Measurements from ENCODE around the gene UNC50.

DNA sequence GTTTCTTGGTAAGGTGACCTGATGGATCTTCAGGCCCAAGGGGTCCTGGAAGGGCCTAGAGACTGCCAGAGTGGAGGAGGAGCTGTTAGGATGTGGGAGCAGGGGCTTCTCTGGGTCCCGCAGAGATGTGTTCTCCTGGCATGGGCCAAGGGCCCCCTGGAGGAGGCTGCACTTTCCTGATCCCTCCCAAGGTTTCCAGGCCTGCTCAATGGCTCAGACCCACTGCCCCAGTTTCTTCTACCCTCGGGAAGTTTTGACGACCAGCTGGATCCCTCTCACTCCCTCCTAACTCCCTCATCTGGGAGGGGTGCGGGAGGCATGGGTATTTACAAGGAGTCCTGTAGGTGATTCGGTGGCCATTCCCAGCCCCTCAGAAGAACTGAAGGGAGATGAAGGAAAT, 36.2 kb upstream of the UNC50 start:
- TF ChIP-seq, protein P1, sequence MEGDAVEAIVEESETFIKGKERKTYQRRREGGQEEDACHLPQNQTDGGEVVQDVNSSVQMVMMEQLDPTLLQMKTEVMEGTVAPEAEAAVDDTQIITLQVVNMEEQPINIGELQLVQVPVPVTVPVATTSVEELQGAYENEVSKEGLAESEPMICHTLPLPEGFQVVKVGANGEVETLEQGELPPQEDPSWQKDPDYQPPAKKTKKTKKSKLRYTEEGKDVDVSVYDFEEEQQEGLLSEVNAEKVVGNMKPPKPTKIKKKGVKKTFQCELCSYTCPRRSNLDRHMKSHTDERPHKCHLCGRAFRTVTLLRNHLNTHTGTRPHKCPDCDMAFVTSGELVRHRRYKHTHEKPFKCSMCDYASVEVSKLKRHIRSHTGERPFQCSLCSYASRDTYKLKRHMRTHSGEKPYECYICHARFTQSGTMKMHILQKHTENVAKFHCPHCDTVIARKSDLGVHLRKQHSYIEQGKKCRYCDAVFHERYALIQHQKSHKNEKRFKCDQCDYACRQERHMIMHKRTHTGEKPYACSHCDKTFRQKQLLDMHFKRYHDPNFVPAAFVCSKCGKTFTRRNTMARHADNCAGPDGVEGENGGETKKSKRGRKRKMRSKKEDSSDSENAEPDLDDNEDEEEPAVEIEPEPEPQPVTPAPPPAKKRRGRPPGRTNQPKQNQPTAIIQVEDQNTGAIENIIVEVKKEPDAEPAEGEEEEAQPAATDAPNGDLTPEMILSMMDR (IDR thresholded peaks at IDR 0.05) = no peak
- TF ChIP-seq EZH2 (IDR thresholded peaks at IDR 0.05) = no peak
